ENCODE measurements around the gene ZNF787. TPM values are rescaled to one million over a fixed set of nuclear protein-coding genes. Genes with fewer than 3 reads are reported as not detected.

Gene ZNF787
- total and polyA plus RNA-seq, 2 of the 4 experiments (the other 2 are of a cell fraction): 4.8 to 11.2 TPM

- peaks cover 21% of the 10 kb centered on the region for H3K36me3 ChIP-seq (ENCODE audit: control insufficient read depth, insufficient read depth, low read length)
- H3K4me2 ChIP-seq (ENCODE audit: low read depth, low read length): no peak overlapping the region
- DNase-seq: no peak
- no peak overlapping the region for H2AK5ac ChIP-seq (ENCODE audit: low read depth, low read length)
- peaks cover 64% of the 10 kb centered on the region for H4K20me1 ChIP-seq (ENCODE audit: insufficient read depth, low read length)
- H3K14ac ChIP-seq (replicated peaks; ENCODE audit: low read depth, low read length): no peak overlapping the region
- no peak overlapping the region for H3K4me3 ChIP-seq (ENCODE audit: insufficient read depth, low read depth, low read length)
- H2BK20ac ChIP-seq (ENCODE audit: low read depth, low read length): no peak overlapping the region
- no peak overlapping the region for H3K23ac ChIP-seq (ENCODE audit: low read depth, low read length)
- no peak overlapping the region for H2BK15ac ChIP-seq (ENCODE audit: low read depth, low read length)
- no peak overlapping the region for H2AFZ ChIP-seq (replicated peaks; ENCODE audit: low read length, poor library complexity)
- dilution Hi-C loops (cut with HindIII; ENCODE audit: low sequenced_read_pairs, unreplicated experiment): no loop called here
- H2AK9ac ChIP-seq (replicated peaks; ENCODE audit: low read depth, low read length, poor library complexity): peak overlapping the region; percentile 44
- no peak overlapping the region for H3K9ac ChIP-seq (ENCODE audit: low read depth, low read length)
- ATAC-seq (ENCODE audit: low read depth): no peak
- H4K91ac ChIP-seq (ENCODE audit: insufficient read depth, low read depth, low read length): no peak overlapping the region
- H3K4ac ChIP-seq (ENCODE audit: low read depth, low read length): no peak overlapping the region
- peaks cover 2% of the 10 kb centered on the region; the same call in 1 of the 2 replicates for H3K9me1 ChIP-seq (ENCODE audit: insufficient read depth, low read length)
- BruUV-seq (replicated peaks): no TSS peak
- no peak overlapping the region for H2BK120ac ChIP-seq (ENCODE audit: low read depth, low read length)
- H3K27ac ChIP-seq (ENCODE audit: insufficient read depth, low read length): no peak overlapping the region
- no peak overlapping the region for H3K56ac ChIP-seq (ENCODE audit: extremely low read depth, insufficient read depth, low read length)
- WGBS, 2 experiments (ENCODE audit: extremely low coverage in 2 of 2, insufficient read length in 1 of 2): 98% methylated on average over 12 of the region's 29 CpGs; no CpG with 5 or more reads in 1 of the 2 experiments
- H3K4me1 ChIP-seq (ENCODE audit: control insufficient read depth, insufficient read depth, low read length): peaks cover 13% of the 10 kb centered on the region; the same call in 1 of the 2 replicates
- H4K5ac ChIP-seq (ENCODE audit: low read depth, low read length): no peak overlapping the region
- no peak overlapping the region for H3K18ac ChIP-seq (ENCODE audit: low read depth, low read length)
- no peak overlapping the region for H2BK5ac ChIP-seq (ENCODE audit: low read depth, low read length, poor library complexity, severe bottlenecking)
- in situ Hi-C loops (cut with MboI; ENCODE audit: low sequenced_read_pairs): no loop called here
- TF ChIP-seq ELK1 (IDR thresholded peaks at IDR 0.05; ENCODE audit: borderline replicate concordance, low read depth, low read length) (no peak), MXI1 (IDR thresholded peaks at IDR 0.05; ENCODE audit: borderline replicate concordance, low read depth, low read length) (no peak), MAFK (IDR thresholded peaks at IDR 0.05; ENCODE audit: low read depth, low read length) (no peak), SMC3 (IDR thresholded peaks at IDR 0.05; ENCODE audit: low read depth, low read length) (no peak), POLR2A (IDR thresholded peaks at IDR 0.05; ENCODE audit: low read depth, low read length) (no peak), NFE2L2 (IDR thresholded peaks at IDR 0.05; ENCODE audit: low read depth, low read length) (no peak), FOS (IDR thresholded peaks at IDR 0.05; ENCODE audit: low read depth, low read length) (no peak), RFX5 (IDR thresholded peaks at IDR 0.05; ENCODE audit: low read depth, low read length) (no peak), BHLHE40 (IDR thresholded peaks at IDR 0.05; ENCODE audit: low read depth, low read length) (no peak), CTCF (conservative IDR thresholded peaks at IDR 0.05; ENCODE audit: low read depth, low read length) (no peak), RAD21 (IDR thresholded peaks at IDR 0.05; ENCODE audit: low read length) (no peak), RCOR1 (IDR thresholded peaks at IDR 0.05; ENCODE audit: insufficient replicate concordance, low read length) (no peak), CEBPB (IDR thresholded peaks at IDR 0.05; ENCODE audit: low read depth, low read length) (no peak), CHD1 (IDR thresholded peaks at IDR 0.05; ENCODE audit: low read depth, low read length) (no peak), USF2 (IDR thresholded peaks at IDR 0.05; ENCODE audit: low read depth, low read length) (no peak), MAZ (IDR thresholded peaks at IDR 0.05; ENCODE audit: borderline replicate concordance, low read depth, low read length) (no peak)
- peaks cover 3 to 36% of the 10 kb centered on the region in 2 experiments; a peak in 2 of 4 replicates for H3K79me1 ChIP-seq (ENCODE audit: low read depth in 1 of 2, low read length in 2 of 2)
- no peaks in the 10 kb centered on the region for H3K9me3 ChIP-seq (ENCODE audit: control insufficient read depth, insufficient read depth, low read length)
- ChIA-PET POLR2A (ENCODE audit: unreplicated experiment) (no interaction called here), CTCF (no interaction called here)
- no peak overlapping the region for H4K8ac ChIP-seq (ENCODE audit: low read depth in 2 of 2, low read length in 2 of 2)
- no peaks in the 10 kb centered on the region for H3K27me3 ChIP-seq (ENCODE audit: control insufficient read depth, insufficient read depth, low read length)
- intact Hi-C loops (cut with micrococcal nuclease): no loop called here
Measured at GRCh38 chr19:56104423-56104822, 16.7 kb downstream of the ZNF787 start.

Measured in IMR-90 (cell line).